SU-DHL-6 (cell line): ENCODE results near the gene MED8.
"Not testable (repeated sequence)": the region's sequence is repeated elsewhere in the genome, so short reads cannot be mapped to it uniquely, and the experiment has no call there.

ENCODE experiments used
- CTCF ChIP-seq: fragments of 200-600 bp; sonication (generic); IDR thresholded peaks from one replicate; pipeline ENCODE4 v1.5.1; 2017; ENCODE audit warnings: antibody characterized with exemption, mild to moderate bottlenecking, low read length, moderate library complexity; ENCODE audit not compliant: insufficient read depth, poor library complexity, severe bottlenecking
- EZH2phosphoT487 ChIP-seq: fragments of 200-600 bp; sonication (generic), shearing (Covaris generic); conservative IDR thresholded peaks from 2 replicates; pipeline ENCODE4 v1.6.1; 2018; ENCODE audit warnings: mild to moderate bottlenecking, antibody characterized with exemption, low read length, moderate library complexity, mixed read lengths

GRCh38 chr1:43400441-43400840 is 10.8 kb upstream of the MED8 start:
- not testable (repeated sequence) for TF ChIP-seq CTCF, EZH2phosphoT487
